Fibroblast of villous mesenchyme (primary cell): ENCODE measurements around the gene IFT80. TPM values are rescaled to one million over a fixed set of nuclear protein-coding genes. Genes with fewer than 3 reads are reported as not detected.
A peak's percentile ranks its signal among the peaks of the same experiment; 100 is the strongest.
"Not testable (repeated sequence)": the region's sequence is repeated elsewhere in the genome, so short reads cannot be mapped to it uniquely, and the experiment has no call there.

Experiments
- DNase-seq: peaks from one replicate; pipeline ENCODE4 v3.0.0-alpha.2; 2010; ENCODE audit warnings: low read depth
- H3K4me3 ChIP-seq: 2 replicates; pipeline ENCODE4 v1.5.1; 2011; ENCODE audit warnings: low read depth, mild to moderate bottlenecking, low read length
- total RNA-seq: library from RNA; depleted of rRNA; stranded (reverse); fragments of >200 nt; gene quantifications from 2 replicates; pipeline ENCODE4 v1.2.3, GENCODE V29; 2012
- TF ChIP-seq, protein P1 (sequence below): IDR thresholded peaks from 2 replicates; pipeline ENCODE4 v1.5.1; 2012; ENCODE audit warnings: low read depth, mild to moderate bottlenecking, low read length; ENCODE audit not compliant: insufficient read depth

IFT80 gene
- total RNA-seq, 1 donor = 47.9 TPM

DNA sequence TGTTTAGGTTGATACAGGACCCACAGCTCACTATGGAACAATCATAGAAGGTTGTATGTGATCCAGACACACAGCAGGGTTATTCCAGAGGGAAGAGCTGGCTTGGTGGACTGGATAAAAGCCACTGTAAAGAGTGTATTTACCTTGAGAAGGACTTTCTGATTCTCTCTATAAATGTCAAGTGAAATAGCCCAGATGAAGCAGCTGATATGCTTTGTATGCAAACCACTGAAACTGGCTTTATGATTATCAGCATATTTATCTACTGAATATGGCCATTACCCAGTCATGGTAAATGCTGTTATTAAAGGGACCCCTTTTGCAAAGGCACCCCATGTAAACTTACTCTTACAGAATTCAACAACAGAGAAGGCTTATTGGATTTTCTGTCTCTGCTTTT is 145.7 kb downstream of the IFT80 start:
- DNase-seq = no peak
- TF ChIP-seq, protein P1, sequence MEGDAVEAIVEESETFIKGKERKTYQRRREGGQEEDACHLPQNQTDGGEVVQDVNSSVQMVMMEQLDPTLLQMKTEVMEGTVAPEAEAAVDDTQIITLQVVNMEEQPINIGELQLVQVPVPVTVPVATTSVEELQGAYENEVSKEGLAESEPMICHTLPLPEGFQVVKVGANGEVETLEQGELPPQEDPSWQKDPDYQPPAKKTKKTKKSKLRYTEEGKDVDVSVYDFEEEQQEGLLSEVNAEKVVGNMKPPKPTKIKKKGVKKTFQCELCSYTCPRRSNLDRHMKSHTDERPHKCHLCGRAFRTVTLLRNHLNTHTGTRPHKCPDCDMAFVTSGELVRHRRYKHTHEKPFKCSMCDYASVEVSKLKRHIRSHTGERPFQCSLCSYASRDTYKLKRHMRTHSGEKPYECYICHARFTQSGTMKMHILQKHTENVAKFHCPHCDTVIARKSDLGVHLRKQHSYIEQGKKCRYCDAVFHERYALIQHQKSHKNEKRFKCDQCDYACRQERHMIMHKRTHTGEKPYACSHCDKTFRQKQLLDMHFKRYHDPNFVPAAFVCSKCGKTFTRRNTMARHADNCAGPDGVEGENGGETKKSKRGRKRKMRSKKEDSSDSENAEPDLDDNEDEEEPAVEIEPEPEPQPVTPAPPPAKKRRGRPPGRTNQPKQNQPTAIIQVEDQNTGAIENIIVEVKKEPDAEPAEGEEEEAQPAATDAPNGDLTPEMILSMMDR = no peak
- no peak overlapping the region for H3K4me3 ChIP-seq

DNA sequence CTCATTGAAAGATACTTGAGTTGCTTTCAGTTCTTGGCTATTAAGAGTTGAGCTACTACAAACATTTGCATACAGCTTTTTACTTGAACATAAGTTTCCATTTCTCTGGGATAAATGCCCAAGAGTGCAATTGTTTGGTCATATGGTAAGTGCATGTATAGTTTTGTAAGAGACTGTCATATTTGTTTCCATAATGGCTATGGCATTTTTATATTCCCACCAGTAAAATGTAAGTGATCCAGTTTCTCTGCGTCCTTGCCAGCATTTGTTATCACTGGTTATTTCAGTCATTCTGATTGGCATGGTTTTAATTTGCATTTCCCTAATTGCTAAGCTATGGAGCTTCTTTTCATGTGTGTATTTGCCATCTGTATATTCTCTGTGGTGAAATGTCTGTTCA is 151.3 kb downstream of the IFT80 start:
- no peak overlapping the region for H3K4me3 ChIP-seq
- DNase-seq = no peak
- TF ChIP-seq, protein P1 = no peak

DNA sequence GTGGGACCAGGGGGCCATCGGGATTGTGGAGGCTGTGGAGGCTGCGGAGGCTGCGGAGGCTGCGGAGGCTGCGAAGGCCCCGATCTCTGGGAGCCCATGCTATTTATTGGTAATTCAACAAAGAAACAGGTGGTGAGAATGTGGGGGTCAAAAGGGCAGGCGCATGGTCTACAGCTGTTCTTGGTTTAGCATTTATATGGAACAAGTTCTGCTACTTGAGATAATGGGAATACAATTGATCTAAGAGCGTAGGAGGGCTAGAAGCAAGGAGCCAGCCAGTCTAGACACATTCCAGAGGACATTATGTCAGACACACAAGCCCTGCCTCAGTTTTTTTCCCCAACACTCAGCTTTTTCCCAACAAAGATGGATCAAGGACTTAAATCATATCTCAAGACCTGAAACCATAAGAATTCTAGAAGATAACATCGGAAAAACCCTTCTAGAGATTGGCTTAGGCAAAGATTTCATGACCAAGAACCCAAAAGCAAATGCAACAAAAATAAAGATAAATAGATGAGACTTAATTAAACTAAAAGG is 153.7 kb downstream of the IFT80 start:
- TF ChIP-seq, protein P1 = no peak
- no peak for DNase-seq
- H3K4me3 ChIP-seq = no peak overlapping the region

DNA sequence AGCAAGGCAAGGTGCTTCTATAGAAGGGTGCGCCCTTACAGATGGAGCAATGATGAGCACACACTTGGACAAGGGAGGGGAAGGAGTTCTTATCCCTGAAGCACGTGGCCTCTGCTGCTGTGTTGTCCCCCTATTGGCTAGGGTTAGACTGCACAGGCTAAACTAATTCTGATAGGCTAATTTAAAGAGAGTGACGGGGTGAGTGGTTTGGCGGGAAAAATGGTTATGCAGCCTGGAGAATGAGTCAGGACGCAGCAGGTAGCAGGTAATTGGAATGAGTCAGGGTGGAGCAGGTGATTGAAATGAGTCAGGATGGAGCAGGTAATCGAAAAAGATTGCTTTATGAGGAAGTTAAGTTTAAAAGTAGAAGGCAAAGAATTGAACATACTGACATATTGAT is 158.3 kb downstream of the IFT80 start:
- not testable (repeated sequence) for DNase-seq

DNA sequence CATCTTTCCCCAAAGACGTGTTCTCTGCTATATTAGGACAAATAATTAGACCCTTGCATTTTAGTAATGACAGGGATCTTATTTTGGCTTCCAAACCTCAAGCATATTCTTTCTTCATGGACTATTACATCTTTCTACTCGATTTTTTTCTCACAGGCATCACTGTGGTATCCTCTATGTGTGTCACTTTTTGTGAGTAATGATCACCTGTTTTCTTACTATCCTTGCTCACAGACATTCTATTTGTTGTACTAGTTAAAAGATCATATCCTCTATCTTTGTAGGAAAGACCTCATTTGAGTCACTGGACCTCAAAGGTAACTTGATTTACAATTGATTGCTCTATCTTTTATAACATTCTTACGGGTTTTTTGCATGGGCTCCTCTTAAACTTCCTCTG is 167.0 kb downstream of the IFT80 start:
- TF ChIP-seq, protein P1 = no peak
- DNase-seq = no peak
- H3K4me3 ChIP-seq = no peak overlapping the region

More for the DNA sequence above, 158.3 kb downstream of the IFT80 start:
- H3K4me3 ChIP-seq = not testable (repeated sequence)

DNA sequence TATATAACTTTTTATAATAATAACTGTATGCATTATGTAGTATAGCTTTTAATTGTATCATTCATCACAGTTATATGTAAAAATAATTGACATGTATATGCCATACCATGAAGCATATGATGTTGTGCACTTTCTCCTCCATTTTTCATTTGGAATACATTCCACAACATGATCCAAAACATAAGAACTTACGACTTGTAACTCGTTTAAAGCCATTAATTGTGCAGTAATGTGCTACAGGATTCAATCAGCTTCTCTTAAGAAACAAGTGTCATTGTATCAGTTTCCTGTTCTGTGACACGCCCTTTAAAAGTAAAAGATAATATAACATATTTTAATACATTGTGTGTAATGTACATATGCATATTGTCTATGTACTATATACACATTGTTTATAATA is 171.6 kb downstream of the IFT80 start:
- TF ChIP-seq, protein P1 = no peak
- DNase-seq = no peak
- H3K4me3 ChIP-seq = no peak overlapping the region

DNA sequence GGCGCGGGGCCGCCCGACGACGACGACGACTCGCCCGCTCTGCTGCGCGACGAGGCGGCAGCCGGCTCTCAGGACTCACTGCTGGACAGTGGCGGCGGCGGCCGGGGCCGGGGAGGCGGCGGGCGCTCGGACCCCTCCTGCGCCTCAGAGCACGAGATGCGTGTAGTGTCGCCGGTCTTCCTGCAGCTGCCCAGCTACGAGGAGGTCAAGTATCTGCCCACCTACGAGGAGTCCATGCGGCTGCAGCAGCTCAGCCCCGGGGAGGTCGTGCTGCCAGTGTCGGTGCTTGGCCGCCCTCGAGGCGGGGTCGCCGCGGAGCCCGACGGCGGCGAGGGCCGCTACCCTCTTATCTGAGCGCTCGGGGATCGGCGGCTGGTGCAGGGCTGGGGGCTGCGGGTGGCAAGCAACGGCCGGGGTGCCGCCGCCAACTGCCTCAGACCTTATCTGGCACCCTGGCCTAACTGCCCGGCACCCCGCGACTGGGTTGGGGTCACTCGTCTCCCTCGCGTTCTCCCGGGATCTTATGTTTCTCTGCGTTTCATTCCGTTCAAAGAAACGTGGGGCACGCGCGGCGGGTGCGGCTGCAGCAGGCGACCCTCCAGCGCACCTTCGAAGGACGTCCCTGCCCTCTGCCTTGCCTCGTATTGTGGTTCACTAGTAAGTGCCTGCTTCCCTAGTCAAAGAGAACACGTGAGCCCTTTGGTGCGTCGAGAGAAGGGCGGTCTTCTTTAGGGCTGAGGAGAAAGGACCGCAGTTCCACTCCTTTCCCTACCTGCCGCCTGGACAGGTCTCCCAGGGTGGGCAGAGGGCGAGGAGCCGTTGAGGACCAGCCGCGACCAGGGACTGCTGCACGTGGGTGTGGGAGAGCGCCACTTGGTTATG is 172.8 kb downstream of the IFT80 start:
- TF ChIP-seq, protein P1 = no peak
- DNase-seq = peak; percentile 9

More for the DNA sequence above, 172.8 kb downstream of the IFT80 start:
- peak overlapping the region; percentile 53 for H3K4me3 ChIP-seq
